ENCODE measurements around the gene LONP1.

GRCh38 chr19:5700455-5701092, 19.4 kb downstream of the LONP1 start:
- TF ChIP-seq CTCF (IDR thresholded peaks at IDR 0.05) (no peak), POLR2A (IDR thresholded peaks at IDR 0.05) (no peak)

Data from lower leg skin (tissue), 3 donors.